KOPT-K1 (cell line): Measurements from ENCODE around the gene STIM1.
"Not testable (repeated sequence)": the region's sequence is repeated elsewhere in the genome, so short reads cannot be mapped to it uniquely, and the experiment has no call there.

ENCODE experiments used
- H3K27ac ChIP-seq: fragments of 200-600 bp; sonication (generic); 2 replicates; pipeline ENCODE4 v1.5.1; 2016; ENCODE audit warnings: antibody characterized with exemption, mild to moderate bottlenecking, low read depth, low read length; ENCODE audit not compliant: poor library complexity, severe bottlenecking
- H3K36me3 ChIP-seq: fragments of 200-600 bp; sonication (generic); 2 replicates; pipeline ENCODE4 v1.5.1; 2017; ENCODE audit warnings: antibody characterized with exemption, mild to moderate bottlenecking, low read length, moderate library complexity; ENCODE audit not compliant: insufficient read depth
- H3K9me3 ChIP-seq: fragments of 200-600 bp; sonication (generic); 2 replicates; pipeline ENCODE4 v1.5.1; 2017; ENCODE audit warnings: antibody characterized with exemption, low read length, mild to moderate bottlenecking; ENCODE audit not compliant: insufficient read depth, poor library complexity, severe bottlenecking

The STIM1 gene

GRCh38 chr11:3856856-3857553 is 1.5 kb downstream of the STIM1 start:
- Histone ChIP-seq H3K9me3 (no peaks in the 10 kb centered on the region), H3K36me3 (no peaks in the 10 kb centered on the region), H3K27ac (peak overlapping the region; percentile 92)

GRCh38 chr11:3857628-3858027 is 2.2 kb downstream of the STIM1 start:
- peak overlapping the region; percentile 92 for H3K27ac ChIP-seq

GRCh38 chr11:3859373-3859881 is 4.0 kb downstream of the STIM1 start:
- Histone ChIP-seq H3K9me3 (no peaks in the 10 kb centered on the region), H3K27ac (peak overlapping the region; percentile 92), H3K36me3 (no peaks in the 10 kb centered on the region)

More at GRCh38 chr11:3857628-3858027, 2.2 kb downstream of the STIM1 start:
- H3K36me3 ChIP-seq, result no peaks in the 10 kb centered on the region
- no peaks in the 10 kb centered on the region for H3K9me3 ChIP-seq

DNA sequence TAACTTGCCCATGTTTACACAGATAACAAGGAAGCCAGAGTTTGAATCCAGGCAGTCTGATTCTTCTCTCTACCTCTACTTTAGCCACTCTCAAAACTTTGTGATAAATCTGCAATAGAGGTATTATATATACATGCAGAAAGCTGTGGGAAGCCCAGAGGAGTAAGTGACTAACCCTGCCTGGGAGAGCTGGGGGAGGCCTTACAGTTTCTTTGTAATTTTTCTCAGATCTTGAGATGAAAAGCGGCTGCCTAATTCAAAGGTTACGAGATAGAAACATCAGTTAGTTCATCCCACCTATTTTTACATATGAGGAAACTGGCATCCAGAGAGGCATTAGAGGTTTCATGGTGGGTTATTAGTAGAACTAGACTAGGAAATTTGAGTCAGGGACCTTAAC is 4.9 kb downstream of the STIM1 start:
- no peaks in the 10 kb centered on the region for H3K9me3 ChIP-seq
- no peaks in the 10 kb centered on the region for H3K36me3 ChIP-seq
- H3K27ac ChIP-seq, result peak overlapping the region; percentile 92

DNA sequence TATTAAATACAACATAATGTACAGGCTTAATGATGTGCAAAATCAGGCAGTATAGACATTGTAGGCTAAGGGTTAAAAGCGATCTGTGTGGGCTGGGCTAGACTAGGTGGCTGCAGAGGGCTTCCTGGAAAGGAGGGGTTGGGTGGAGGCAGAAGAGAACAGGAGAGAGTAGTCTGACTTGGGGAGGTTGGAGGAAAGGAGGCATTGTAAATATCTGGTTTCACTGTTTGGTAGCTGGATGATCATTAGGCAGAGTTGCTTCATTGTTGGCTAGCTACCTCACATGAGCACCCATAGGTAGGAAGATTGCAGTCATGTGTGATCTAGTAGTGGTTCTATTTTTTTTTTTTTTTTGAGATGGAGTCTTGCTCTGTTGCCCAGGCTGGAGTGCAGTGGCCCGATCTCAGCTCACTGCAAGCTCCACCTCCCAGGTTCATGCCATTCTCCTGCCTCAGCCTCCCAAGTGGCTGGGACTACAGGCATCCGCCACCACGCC is 5.5 kb downstream of the STIM1 start:
- peak overlapping the region; percentile 92 for H3K27ac ChIP-seq
- not testable (repeated sequence) for H3K36me3 ChIP-seq

GRCh38 chr11:3861683-3862082 is 6.2 kb downstream of the STIM1 start:
- H3K9me3 ChIP-seq, result no peaks in the 10 kb centered on the region
- peak overlapping the region; percentile 92 for H3K27ac ChIP-seq
- no peaks in the 10 kb centered on the region for H3K36me3 ChIP-seq

More for the DNA sequence above, 5.5 kb downstream of the STIM1 start:
- H3K9me3 ChIP-seq, result not testable (repeated sequence)

GRCh38 chr11:3865388-3866193 is 10.1 kb downstream of the STIM1 start:
- H3K9me3 ChIP-seq, result no peaks in the 10 kb centered on the region
- no peaks in the 10 kb centered on the region for H3K36me3 ChIP-seq
- H3K27ac ChIP-seq, result peak overlapping the region; percentile 58

- Histone ChIP-seq H3K27ac (peak overlapping the region; percentile 58), H3K9me3 (no peaks in the 10 kb centered on the region), H3K36me3 (no peaks in the 10 kb centered on the region)
These were observed 10.7 kb downstream of the STIM1 start for GRCh38 chr11:3866206-3866605.

DNA sequence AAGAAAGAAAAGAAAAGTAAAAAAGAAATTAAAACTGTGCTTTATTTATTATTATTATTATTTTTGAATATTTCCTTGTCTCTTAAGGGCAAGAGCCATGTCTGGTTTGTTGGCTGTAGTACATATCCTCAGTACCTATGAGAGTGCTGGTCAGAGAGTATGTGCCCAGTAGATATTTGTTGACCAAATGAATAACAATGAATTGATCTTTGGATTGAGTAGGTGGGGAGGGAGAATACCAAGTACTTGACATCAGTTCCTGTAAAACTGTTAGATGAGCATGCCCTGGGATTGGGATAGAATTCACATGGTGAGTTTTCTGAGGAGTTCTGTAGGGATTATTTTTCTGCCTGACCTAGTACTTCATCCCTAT is 11.4 kb downstream of the STIM1 start:
- H3K27ac ChIP-seq, result peak overlapping the region; percentile 58
- H3K36me3 ChIP-seq, result no peaks in the 10 kb centered on the region
- H3K9me3 ChIP-seq, result no peaks in the 10 kb centered on the region

DNA sequence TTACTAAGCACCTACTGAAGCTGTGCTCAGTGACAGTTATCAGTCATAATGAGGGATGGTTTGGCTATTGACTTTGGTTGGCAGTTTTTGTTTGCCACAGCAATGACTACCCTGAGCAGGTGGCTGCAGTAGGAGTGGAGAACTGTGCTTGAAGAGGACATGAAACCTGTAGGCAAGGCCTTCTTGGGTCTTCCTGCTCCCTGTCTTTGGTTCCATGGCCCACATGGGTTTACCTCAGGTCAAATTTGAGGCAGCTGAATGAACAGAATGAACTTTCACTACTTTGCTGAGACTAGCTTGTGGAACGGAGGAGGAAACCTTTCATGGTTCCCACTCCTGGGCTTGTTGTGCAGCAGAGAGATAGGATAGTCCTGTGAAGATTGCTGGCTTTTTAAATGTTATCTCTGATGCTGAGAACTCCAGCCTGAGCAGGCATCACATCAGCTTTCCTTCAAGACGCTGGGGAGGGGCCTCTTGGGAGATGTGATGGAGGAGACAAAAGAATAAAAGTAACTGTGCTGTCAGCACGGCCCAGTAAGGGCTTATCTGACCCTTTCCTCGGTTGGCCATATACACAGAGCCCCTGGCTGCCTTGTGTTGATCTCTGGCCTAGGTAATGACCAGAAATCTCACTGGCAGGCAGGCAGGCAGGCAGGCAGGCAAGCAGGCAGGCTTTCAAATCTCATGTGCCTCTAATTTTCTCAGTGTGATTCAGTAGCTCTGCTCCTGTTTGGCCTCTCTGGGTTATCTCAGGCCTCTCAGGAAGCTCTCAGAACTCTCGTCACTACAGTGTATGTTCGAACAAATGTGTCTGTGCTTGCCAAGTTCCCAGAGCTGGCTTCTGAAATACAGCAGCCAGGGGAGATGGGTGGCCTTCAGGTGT is 12.0 kb downstream of the STIM1 start:
- no peaks in the 10 kb centered on the region for H3K9me3 ChIP-seq
- H3K36me3 ChIP-seq, result no peaks in the 10 kb centered on the region
- peak overlapping the region; percentile 58 for H3K27ac ChIP-seq

DNA sequence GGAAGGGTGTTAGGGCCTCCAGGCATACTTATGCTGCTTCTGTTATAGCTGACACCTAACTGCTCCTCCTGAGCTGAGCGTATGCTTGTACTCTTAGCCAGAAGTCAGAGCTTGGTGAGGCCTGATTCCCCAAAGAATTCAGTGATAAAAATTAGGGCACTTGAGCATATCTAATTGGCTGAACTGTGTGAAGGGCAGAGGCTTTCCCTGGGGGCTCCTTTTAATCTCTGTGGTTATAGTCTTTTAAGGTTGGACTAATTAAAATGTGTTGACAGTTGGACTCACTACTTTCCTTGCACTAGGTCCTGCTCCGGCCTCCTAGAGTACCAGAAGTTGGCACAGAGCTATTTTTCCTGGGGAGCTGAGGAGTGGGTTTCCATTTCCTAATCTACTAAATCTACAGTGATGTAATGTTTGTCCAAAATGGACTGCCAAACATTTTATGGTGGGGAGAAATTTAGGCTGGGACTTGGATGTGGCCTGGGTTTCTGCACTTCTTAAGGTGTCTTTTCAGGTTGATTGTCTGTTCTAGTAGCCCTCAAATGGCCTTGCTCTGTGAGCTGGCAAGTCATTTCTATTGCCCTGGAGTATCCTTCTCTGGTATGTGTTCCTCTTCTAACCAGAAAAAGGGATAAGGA is 18.4 kb downstream of the STIM1 start:
- no peaks in the 10 kb centered on the region for H3K36me3 ChIP-seq
- H3K9me3 ChIP-seq, result no peaks in the 10 kb centered on the region
- no peak overlapping the region for H3K27ac ChIP-seq

DNA sequence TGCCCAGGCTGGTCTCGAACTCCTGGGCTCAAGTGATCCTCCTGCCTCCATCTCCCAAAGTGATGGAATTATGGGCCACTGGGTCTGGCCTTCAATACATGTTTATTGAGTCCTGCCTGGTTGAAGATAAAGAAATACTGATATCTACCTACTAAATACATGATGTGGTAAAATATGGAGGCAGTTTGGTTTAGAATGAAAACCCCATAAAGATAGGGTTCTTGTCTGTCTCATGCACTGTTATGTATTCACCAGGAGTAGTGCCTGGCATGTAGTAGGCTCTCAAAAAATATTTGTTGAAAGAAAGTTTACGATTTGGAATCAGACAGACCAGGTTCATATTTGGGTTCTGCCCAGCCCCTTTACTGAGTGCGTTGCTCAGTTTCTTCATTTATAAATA is 21.1 kb downstream of the STIM1 start:
- Histone ChIP-seq H3K36me3 (no peaks in the 10 kb centered on the region), H3K27ac (no peak overlapping the region)

GRCh38 chr11:3877364-3878257 is 22.1 kb downstream of the STIM1 start:
- Histone ChIP-seq H3K36me3 (no peaks in the 10 kb centered on the region), H3K27ac (no peak overlapping the region), H3K9me3 (no peaks in the 10 kb centered on the region)

More for the DNA sequence above, 21.1 kb downstream of the STIM1 start:
- H3K9me3 ChIP-seq, result no peaks in the 10 kb centered on the region

- Histone ChIP-seq H3K9me3 (no peaks in the 10 kb centered on the region), H3K27ac (no peak overlapping the region), H3K36me3 (no peaks in the 10 kb centered on the region)
These were observed 22.8 kb downstream of the STIM1 start for GRCh38 chr11:3878258-3878584.
